ENCODE measurements around the gene ASTN2. TPM values are rescaled to one million over a fixed set of nuclear protein-coding genes. Genes with fewer than 3 reads are reported as not detected.

Gene ASTN2
- total RNA-seq, 1 donor from 2014 or later = 2.5 TPM

- intact Hi-C loops (cut with DNase I) = no loop called here
- no peak for DNase-seq (ENCODE audit: low spot score)
Observed at GRCh38 chr9:116430849-116431248, 984.0 kb downstream of the ASTN2 start.

- intact Hi-C loops (cut with DNase I) = no loop called here
Observed at GRCh38 chr9:116425244-116425643, 989.6 kb downstream of the ASTN2 start.

GRCh38 chr9:116423149-116423548, 991.7 kb downstream of the ASTN2 start:
- DNase-seq (ENCODE audit: low spot score) = no peak
- intact Hi-C loops (cut with DNase I) = no loop called here

More at GRCh38 chr9:116425244-116425643, 989.6 kb downstream of the ASTN2 start:
- no peak for DNase-seq (ENCODE audit: low spot score)

- DNase-seq (ENCODE audit: low spot score) = no peak
- intact Hi-C loops (cut with DNase I) = no loop called here
Observed at GRCh38 chr9:116422119-116422979, 992.5 kb downstream of the ASTN2 start.

- DNase-seq (ENCODE audit: low spot score) = no peak
- intact Hi-C loops (cut with DNase I) = no loop called here
Observed at GRCh38 chr9:116420993-116421538, 993.8 kb downstream of the ASTN2 start.

GRCh38 chr9:116419181-116419580, 995.7 kb downstream of the ASTN2 start:
- intact Hi-C loops (cut with DNase I) = no loop called here
- no peak for DNase-seq (ENCODE audit: low spot score)

- no peak for DNase-seq (ENCODE audit: low spot score)
- intact Hi-C loops (cut with DNase I) = no loop called here
Observed at GRCh38 chr9:116417464-116417863, 997.4 kb downstream of the ASTN2 start.

- intact Hi-C loops (cut with DNase I) = no loop called here
Observed at GRCh38 chr9:116416421-116416820, 998.4 kb downstream of the ASTN2 start.

GRCh38 chr9:116414374-116414773, 1000.5 kb downstream of the ASTN2 start:
- intact Hi-C loops (cut with DNase I) = no loop called here
- DNase-seq (ENCODE audit: low spot score) = no peak

More at GRCh38 chr9:116416421-116416820, 998.4 kb downstream of the ASTN2 start:
- DNase-seq (ENCODE audit: low spot score) = no peak

GRCh38 chr9:116411506-116411905, 1003.4 kb downstream of the ASTN2 start:
- intact Hi-C loops (cut with DNase I) = no loop called here
- no peak for DNase-seq (ENCODE audit: low spot score)

GRCh38 chr9:116409638-116410037, 1005.2 kb downstream of the ASTN2 start:
- intact Hi-C loops (cut with DNase I) = no loop called here
- no peak for DNase-seq (ENCODE audit: low spot score)

- intact Hi-C loops (cut with DNase I) = no loop called here
- no peak for DNase-seq (ENCODE audit: low spot score)
Observed at GRCh38 chr9:116409129-116409528, 1005.7 kb downstream of the ASTN2 start.

GRCh38 chr9:116406469-116406868, 1008.4 kb downstream of the ASTN2 start:
- DNase-seq (ENCODE audit: low spot score) = no peak
- intact Hi-C loops (cut with DNase I) = no loop called here

GRCh38 chr9:116405321-116405720, 1009.5 kb downstream of the ASTN2 start:
- DNase-seq (ENCODE audit: low spot score) = no peak
- intact Hi-C loops (cut with DNase I) = no loop called here

- no peak for DNase-seq (ENCODE audit: low spot score)
- intact Hi-C loops (cut with DNase I) = no loop called here
Observed at GRCh38 chr9:116404228-116404627, 1010.6 kb downstream of the ASTN2 start.

GRCh38 chr9:116403171-116403570, 1011.7 kb downstream of the ASTN2 start:
- intact Hi-C loops (cut with DNase I) = no loop called here

GRCh38 chr9:116395699-116396037, 1019.2 kb downstream of the ASTN2 start:
- intact Hi-C loops (cut with DNase I) = no loop called here
- no peak for DNase-seq (ENCODE audit: low spot score)

More at GRCh38 chr9:116403171-116403570, 1011.7 kb downstream of the ASTN2 start:
- no peak for DNase-seq (ENCODE audit: low spot score)

- DNase-seq (ENCODE audit: low spot score) = no peak
- intact Hi-C loops (cut with DNase I) = no loop called here
Observed at GRCh38 chr9:116394894-116395698, 1019.8 kb downstream of the ASTN2 start.

- DNase-seq (ENCODE audit: low spot score) = no peak
Observed at GRCh38 chr9:116394070-116394469, 1020.8 kb downstream of the ASTN2 start.

GRCh38 chr9:116393198-116393597, 1021.7 kb downstream of the ASTN2 start:
- no peak for DNase-seq (ENCODE audit: low spot score)
- intact Hi-C loops (cut with DNase I) = no loop called here

More at GRCh38 chr9:116394070-116394469, 1020.8 kb downstream of the ASTN2 start:
- intact Hi-C loops (cut with DNase I) = no loop called here

Measured in cardiac septum (tissue), 1 donor.